CD4-positive, alpha-beta T cell treated with Interleukin-15 for 4 hours (primary cell): ENCODE data around the gene BTBD6.
A peak's percentile ranks its signal among the peaks of the same experiment; 100 is the strongest.

ENCODE experiments used
- DNase-seq: peaks from one replicate; pipeline ENCODE4 v3.0.0-alpha.2; 2020; ENCODE audit warnings: low spot score

Gene BTBD6

GRCh38 chr14:105248368-105249181 lies at the start of gene BTBD6:
Gene BTBD6, plus strand, starts transcription at chr14:105248533. Its CDS starts 179 bp downstream, at chr14:105248712.
- peak; percentile 87 for DNase-seq

- DNase-seq = no peak
Observed at GRCh38 chr14:105198588-105198987, 49.7 kb upstream of the BTBD6 start.

GRCh38 chr14:105199093-105199492 lies 49.2 kb upstream of the BTBD6 start:
- DNase-seq = no peak

GRCh38 chr14:105200074-105200473 lies 48.3 kb upstream of the BTBD6 start:
- DNase-seq = no peak

- DNase-seq = no peak
Observed at GRCh38 chr14:105200641-105201040, 47.7 kb upstream of the BTBD6 start.

GRCh38 chr14:105201156-105201924 lies 47.0 kb upstream of the BTBD6 start:
- DNase-seq = no peak

- DNase-seq = no peak
Observed at GRCh38 chr14:105201925-105202513, 46.3 kb upstream of the BTBD6 start.

- peak; percentile 62 for DNase-seq
Observed at GRCh38 chr14:105203057-105203531, 45.2 kb upstream of the BTBD6 start.

- DNase-seq = no peak
Observed at GRCh38 chr14:105203701-105204100, 44.6 kb upstream of the BTBD6 start.

GRCh38 chr14:105204206-105204930 lies 44.0 kb upstream of the BTBD6 start:
- no peak for DNase-seq

- DNase-seq = no peak
Observed at GRCh38 chr14:105204931-105205672, 43.2 kb upstream of the BTBD6 start.

- DNase-seq = no peak
Observed at GRCh38 chr14:105205673-105206208, 42.6 kb upstream of the BTBD6 start.

- no peak for DNase-seq
Observed at GRCh38 chr14:105206873-105207272, 41.5 kb upstream of the BTBD6 start.

GRCh38 chr14:105207460-105207901 lies 40.9 kb upstream of the BTBD6 start:
- no peak for DNase-seq

- DNase-seq = no peak
Observed at GRCh38 chr14:105207996-105208737, 40.2 kb upstream of the BTBD6 start.

- no peak for DNase-seq
Observed at GRCh38 chr14:105208738-105209075, 39.6 kb upstream of the BTBD6 start.

GRCh38 chr14:105209091-105209490 lies 39.2 kb upstream of the BTBD6 start:
- DNase-seq = no peak

GRCh38 chr14:105209646-105210045 lies 38.7 kb upstream of the BTBD6 start:
- DNase-seq = no peak

- no peak for DNase-seq
Observed at GRCh38 chr14:105210266-105211025, 37.9 kb upstream of the BTBD6 start.
